Lower leg skin (tissue), 3 donors: Measurements from ENCODE around the gene CT45A2.
"Not testable (repeated sequence)": the region's sequence is repeated elsewhere in the genome, so short reads cannot be mapped to it uniquely, and the experiment has no call there.

Experiments
- POLR2A ChIP-seq, 2 donors: fragments of 450-650 bp; IDR thresholded peaks; one replicate each; pipeline ENCODE4 v1.6.1; 2016 to 2017; ENCODE audit warnings: antibody characterized with exemption in 2 of 2, mild to moderate bottlenecking in 1 of 2, moderate library complexity in 1 of 2
- TF ChIP-seq, protein P1 (sequence below), 3 donors: fragments of 450-650 bp; IDR thresholded peaks; one replicate each; pipeline ENCODE4 v1.5.1; 2016; ENCODE audit warnings: antibody characterized with exemption in 3 of 3, mild to moderate bottlenecking in 3 of 3, moderate library complexity in 2 of 3

DNA sequence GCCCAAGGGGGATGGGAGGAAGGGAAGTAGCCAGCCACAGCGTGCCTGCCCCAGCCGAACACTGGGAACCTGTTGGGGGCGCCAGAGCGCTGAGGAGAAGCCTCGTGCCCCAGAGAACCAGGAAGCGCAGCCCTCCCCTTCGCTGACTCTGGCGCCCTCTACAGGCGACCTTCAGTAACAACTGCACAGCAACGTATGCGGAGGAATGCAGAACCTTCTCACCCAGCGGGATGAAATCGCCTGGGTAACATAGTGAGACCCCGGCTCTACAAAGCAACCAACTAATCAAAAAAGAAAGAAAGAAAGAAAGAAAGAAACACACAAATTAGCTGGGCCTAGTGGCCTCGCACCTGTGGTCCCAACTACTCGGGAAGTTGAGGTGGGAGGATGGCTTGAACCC lies 17.1 kb downstream of the CT45A2 start, which contains the start of gene CT45A6:
- TF ChIP-seq, protein P1, sequence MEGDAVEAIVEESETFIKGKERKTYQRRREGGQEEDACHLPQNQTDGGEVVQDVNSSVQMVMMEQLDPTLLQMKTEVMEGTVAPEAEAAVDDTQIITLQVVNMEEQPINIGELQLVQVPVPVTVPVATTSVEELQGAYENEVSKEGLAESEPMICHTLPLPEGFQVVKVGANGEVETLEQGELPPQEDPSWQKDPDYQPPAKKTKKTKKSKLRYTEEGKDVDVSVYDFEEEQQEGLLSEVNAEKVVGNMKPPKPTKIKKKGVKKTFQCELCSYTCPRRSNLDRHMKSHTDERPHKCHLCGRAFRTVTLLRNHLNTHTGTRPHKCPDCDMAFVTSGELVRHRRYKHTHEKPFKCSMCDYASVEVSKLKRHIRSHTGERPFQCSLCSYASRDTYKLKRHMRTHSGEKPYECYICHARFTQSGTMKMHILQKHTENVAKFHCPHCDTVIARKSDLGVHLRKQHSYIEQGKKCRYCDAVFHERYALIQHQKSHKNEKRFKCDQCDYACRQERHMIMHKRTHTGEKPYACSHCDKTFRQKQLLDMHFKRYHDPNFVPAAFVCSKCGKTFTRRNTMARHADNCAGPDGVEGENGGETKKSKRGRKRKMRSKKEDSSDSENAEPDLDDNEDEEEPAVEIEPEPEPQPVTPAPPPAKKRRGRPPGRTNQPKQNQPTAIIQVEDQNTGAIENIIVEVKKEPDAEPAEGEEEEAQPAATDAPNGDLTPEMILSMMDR (IDR thresholded peaks at IDR 0.05) = not testable (repeated sequence)
- TF ChIP-seq POLR2A (IDR thresholded peaks at IDR 0.05) = not testable (repeated sequence)
